Measurements from ENCODE around the gene TIRAP.
A peak's percentile ranks its signal among the peaks of the same experiment; 100 is the strongest.
"Not testable (repeated sequence)": the region's sequence is repeated elsewhere in the genome, so short reads cannot be mapped to it uniquely, and the experiment has no call there.

TIRAP gene, protein sequence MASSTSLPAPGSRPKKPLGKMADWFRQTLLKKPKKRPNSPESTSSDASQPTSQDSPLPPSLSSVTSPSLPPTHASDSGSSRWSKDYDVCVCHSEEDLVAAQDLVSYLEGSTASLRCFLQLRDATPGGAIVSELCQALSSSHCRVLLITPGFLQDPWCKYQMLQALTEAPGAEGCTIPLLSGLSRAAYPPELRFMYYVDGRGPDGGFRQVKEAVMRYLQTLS

DNA sequence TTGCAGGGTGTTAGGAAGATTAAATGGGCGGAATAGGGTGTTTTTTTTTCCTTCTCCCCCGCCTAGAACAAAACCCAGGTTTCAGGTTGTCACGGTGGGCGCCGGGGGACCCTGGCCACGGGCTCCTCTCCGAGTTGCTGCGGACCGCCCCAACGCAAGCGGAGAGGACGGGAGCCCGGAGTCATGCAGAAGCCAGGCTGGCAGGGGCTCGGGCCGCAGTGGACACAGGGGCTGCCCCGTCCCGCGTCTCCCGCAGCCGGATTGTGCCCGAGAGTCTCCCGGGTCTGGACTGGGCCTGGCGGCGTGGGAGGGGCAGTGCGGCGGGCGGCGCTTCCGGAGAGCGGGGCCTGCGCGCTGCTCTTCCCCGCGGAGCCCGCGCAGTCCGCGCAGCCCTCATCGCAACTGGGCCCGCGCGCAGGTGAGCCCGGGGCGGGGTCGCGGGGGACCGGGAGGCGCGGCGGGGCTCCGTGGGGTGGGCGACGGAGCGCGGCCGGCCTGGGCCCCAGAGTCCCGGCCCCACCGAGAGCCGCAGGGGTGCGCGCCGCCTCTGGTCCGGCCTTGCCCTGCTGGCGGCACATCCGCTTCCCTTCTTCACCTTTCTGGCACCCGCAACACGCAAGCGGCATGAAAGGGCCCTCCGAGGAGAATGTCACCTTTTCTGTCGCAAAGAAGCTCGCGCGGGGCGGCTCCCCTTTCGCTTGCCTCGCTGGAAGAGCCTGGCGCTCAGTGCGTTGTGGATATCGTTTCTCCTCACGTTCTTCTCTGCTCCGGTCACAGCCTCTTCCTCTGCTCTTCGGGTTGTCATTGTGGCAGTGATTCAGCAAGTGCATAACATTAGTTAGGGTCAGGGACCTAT, at the start of gene TIRAP:
Gene TIRAP, plus strand, starts transcription at position 358 of the 856 bp plus-strand sequence. CDS start 7,802 bp downstream, outside the sequence.
- DNase-seq (ENCODE audit: low read depth in 4 of 4, low spot score in 1 of 4): peak in 1 of 4 experiments; percentile 43

DNA sequence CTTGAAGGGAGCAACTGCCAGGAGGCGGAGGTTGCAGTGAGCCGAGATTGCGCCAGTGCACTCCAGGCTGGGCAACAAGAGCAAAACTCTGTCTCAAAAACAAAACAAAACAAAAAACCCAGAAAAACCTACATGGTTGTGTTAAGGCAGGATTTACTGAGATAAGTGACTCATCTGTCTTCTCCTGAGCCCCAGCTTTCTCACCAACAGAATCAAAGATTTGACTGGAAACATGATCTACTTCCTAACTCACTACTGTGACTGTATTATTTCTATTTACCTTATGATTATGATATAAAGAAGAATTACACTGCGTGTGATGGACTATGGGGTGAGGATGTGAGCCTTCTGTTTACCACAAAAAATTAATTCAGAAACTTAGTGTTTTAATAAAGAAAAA, 49.5 kb upstream of the TIRAP start:
- DNase-seq (ENCODE audit: low read depth in 4 of 4, low spot score in 1 of 4): no peak

DNA sequence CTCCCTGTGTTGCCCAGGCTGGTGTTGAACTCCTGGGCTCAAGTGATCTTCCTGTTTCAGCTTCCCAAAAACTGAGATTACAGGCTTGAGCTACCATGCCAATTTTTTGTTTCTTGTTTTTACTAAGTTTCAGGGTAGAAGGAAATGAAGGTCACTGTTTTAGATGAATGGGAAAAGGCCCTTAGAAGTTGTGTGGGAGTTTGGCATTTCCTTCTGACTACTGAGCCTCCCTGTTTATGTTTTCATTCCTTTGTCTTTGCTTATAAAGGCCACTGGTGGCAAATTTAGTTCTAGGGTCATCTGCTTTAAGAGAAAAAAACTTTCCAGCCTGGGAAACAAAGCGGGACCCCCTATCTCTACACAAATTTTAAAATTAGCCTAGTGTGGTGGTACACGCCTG, 36.3 kb upstream of the TIRAP start:
- DNase-seq (ENCODE audit: low read depth in 4 of 4, low spot score in 1 of 4): no peak

DNA sequence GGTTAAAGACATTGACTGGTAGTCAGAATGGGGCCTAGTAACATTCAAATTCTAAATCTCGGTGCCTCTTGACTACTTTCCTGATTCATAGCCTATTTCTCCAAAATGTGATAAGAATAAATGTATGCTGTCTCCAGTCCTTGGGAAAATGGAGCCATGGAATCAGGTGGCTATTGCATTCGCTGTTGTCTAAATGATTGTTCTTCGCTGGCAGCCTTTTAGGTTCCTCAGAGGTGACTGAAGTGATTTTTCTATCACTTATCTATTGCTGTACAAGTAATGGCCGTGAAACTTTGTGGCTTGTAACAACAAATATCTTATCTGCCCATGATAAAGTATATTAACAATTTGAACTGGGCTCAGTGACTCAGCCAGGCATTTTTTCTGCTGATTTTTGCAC, 29.6 kb upstream of the TIRAP start:
- DNase-seq (ENCODE audit: low read depth in 4 of 4, low spot score in 1 of 4): no peak

DNA sequence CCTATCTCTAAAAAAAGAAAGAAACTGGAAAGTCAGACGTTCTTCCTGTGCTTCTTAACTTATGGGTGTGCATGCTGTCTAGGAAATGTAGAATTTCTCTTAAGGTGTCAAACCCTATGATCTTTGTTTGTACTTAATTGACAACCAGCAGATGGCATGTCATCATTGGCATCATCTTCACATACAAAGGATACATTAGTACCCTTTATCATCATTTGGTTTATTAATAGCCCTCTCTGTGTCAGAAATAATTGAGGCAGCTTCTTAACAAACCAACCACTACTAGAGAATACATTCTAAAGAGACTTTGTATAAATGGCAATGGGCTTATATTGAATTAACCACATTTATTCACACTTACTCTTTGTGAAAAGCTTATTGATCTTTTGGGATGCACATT, 28.1 kb upstream of the TIRAP start:
- no peak for DNase-seq (ENCODE audit: low read depth in 4 of 4, low spot score in 1 of 4)

DNA sequence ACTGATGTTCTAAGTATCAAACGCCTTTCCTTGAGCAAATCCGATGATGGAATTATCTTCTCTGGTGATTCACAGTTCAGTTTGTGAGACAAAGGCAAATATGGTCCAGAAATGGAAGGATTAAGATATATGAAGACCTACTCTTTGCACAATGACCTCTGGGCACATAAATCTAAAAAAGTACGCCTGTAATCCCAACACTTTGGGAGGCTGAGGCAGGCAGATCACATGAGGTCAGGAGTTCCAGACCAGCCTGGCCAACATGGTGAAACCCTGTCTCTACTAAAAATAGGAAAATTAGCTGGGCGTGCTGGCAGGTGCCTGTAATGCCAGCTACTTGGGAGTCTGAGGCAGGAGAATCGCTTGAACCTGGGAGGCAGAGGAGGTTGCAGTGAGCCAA, 27.4 kb upstream of the TIRAP start:
- not testable (repeated sequence) for DNase-seq (ENCODE audit: low read depth in 4 of 4, low spot score in 1 of 4)

DNA sequence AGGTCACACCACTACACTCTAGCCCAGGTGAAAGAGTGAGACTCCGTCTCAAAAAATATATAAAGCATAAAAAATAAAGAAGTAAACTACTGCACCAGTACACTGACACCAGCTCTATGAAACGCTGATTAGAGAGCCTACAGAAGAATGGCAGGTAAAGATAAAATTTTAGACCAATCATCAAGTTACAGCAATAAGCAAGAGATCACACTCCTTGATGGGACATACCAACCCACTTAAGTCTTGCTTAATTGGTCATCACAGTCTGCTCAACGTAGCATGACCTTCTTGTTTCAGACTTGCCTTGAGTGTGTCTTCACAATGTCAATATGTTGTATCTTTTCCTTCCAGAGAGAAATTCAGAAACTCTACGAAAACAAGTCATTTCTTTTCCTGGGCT, 26.7 kb upstream of the TIRAP start:
- DNase-seq (ENCODE audit: low read depth in 4 of 4, low spot score in 1 of 4): no peak

DNA sequence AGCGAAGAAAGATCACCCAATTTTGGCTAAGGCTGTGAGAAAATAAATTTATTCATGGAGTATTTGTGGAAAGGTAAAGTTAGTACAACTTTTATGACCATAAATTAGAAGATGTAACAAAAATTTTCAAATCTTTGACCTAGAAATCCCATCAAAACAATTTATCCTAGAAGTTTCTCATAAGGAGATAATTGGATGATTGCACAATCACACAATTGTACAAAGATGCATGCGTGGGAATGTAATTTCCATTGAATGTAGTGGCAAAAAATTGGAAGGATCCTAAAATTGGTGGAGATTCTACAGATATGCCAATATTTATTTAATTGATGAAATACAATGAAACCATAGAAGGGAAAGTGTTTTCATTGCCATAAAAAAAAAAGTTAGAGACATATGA, 25.7 kb upstream of the TIRAP start:
- no peak for DNase-seq (ENCODE audit: low read depth in 4 of 4, low spot score in 1 of 4)

DNA sequence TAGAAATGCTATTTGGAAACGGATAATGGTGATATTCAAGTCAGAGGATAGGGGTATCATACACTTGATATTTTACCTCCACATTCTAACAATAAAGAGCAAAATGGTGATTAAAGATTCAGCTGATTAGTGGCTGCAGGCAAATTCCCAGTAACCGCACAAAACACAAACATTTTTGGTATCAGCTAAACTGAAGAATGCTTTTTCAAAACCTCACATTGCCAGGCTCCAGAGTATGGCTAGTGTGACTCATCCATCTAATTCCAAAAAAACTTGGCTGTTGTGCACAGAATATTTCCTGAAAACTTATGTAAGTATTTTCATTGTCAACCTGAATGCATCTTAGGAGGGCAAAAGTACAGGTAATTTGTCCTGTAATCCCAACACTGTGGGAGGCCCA, 25.1 kb upstream of the TIRAP start:
- DNase-seq (ENCODE audit: low read depth in 4 of 4, low spot score in 1 of 4): no peak

DNA sequence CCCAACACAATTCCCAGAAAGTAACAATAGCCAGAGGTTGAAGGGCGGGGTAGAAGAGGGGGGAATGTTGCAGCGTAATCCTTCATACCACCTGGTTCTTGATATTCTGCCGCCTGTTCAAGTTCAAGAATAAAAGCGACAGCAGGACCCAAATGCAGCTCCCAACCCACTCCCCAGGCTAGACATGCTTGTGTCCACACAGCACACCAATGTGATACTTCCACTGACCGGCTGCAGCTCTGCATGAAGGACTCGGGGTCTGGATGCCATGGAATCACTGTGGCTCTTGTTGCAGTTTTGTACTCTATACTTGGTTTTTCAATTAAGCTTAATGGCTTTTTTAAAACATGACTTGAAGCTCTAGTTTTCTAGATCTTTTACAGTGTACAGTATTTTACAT, 20.7 kb upstream of the TIRAP start:
- DNase-seq (ENCODE audit: low read depth in 4 of 4, low spot score in 1 of 4): no peak

DNA sequence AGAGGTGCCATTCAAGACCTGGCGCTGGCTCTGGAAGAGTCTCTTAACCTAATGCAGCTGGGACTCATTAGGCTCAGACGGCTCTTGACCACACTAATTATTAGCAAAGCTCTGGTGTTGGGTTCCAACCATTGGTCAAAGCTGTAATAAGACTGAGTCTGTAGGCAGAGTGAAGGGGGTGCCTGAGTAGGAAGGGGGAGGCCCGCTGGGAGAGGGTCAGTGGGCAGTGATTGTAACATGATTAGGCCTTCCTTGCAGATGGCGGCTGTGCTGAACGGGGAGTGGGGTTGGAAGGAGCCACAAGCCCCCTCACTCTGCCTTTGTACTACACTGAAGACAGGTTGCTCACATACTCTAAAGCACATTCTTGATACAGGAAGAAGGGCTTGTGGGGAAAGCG, 19.4 kb upstream of the TIRAP start:
- DNase-seq (ENCODE audit: low read depth in 4 of 4, low spot score in 1 of 4): no peak

DNA sequence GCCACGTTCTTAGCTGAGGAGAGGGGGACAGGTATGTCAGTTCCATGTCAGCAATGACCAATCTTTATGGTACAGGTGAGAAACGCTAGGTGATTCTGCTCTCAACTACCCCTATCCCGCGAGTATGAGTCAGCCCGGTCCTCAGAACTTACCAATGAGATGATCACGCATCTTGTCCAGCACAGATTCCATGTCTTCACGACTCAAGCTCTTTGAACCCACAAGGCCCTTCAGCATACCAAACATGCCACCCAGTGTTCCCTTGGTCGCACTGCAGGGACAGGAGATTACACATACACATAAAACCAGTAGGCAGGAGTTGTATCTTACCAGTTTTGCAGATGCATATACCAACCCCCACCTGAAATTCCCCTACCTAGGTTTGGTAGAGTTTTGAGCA, 17.1 kb upstream of the TIRAP start:
- DNase-seq (ENCODE audit: low read depth in 4 of 4, low spot score in 1 of 4): no peak

DNA sequence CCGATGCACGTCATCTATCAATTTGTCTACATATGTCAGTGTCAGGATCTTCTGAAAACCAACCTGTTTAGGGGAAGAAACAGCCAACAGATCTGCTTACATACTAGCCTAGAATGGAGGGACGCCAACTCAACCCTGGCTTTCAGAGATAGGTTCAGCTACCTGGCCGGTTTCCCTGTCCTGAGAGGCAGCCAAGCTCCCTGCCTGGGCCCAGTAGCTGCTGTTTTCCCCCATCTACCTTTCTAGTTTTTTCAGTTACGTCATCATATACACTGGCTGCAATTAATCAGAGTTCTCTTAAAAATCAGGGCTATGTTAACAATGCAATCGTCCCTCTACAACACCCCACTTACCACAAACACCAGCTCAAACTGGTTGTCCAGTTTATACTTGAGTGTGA, 15.2 kb upstream of the TIRAP start:
- DNase-seq (ENCODE audit: low read depth in 4 of 4, low spot score in 1 of 4): no peak

DNA sequence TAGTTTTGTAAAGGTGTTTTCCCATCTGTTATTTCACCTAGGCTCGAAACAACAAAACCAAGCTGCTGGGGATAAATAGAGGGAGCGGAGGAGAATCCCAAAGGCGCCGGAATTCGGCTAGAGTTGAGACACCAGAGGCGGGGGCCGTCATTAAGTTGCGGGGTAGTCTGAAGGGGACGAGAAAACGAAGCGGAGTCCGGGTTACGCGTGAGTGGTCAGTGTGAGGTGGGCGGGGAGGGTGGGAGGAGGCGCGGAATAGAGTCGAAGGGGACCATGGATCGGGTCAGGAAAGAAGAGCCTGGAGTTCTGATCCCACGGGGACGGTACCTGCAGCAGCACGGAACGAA, 14.6 kb upstream of the TIRAP start:
- no peak for DNase-seq (ENCODE audit: low read depth in 4 of 4, low spot score in 1 of 4)

DNA sequence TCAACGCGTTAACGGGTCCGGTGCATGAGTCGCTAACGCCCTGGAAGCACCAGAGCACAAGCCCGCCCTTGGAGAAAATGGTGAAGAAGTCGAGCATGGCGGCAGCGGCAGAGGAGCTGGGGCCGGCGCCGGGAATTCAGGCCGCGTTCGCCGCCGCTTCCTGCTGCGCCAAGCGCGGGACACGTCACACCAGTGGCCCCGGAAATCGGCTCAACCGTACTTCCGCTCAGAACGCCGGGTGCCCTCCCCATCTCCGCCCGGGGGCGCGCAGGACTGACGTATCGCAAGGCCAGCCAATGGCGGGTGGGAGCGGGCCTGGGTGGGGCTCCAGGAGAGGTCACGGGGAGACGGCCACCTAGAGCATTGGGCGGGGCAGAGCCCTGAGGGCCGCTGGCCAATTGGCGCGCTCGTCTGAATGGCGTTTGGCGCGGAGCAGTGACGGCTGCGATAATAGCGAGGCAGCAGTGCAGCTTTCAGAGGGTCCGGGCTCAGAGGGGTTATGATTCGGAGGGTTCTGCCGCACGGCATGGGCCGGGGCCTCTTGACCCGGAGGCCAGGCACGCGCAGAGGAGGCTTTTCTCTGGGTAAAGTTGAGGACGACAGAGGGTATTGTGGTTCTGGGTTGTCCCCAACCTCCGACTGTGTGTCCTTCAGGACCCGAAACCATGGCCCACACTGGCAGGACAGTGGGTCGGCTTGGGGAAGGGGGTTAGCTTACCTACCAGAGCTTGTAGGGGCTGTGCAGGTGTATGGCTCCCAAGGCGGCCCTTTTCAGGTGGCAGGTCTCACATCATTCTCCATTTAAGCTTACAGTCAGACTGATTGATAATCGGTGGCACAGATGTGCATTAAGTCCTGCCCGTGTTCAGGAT, 13.9 kb upstream of the TIRAP start, which contains the start of the genes FOXRED1 and SRPRA:
Gene FOXRED1, plus strand, starts transcription at position 447 of the 872 bp plus-strand sequence. Its CDS starts 53 bp downstream, at position 500.
Gene SRPRA, minus strand, starts transcription at position 188 of the 872 bp plus-strand sequence. Its CDS starts 91 bp downstream, at position 97.
- DNase-seq (ENCODE audit: low read depth in 4 of 4, low spot score in 1 of 4): peak; percentile 96 to 100 (median 99)

DNA sequence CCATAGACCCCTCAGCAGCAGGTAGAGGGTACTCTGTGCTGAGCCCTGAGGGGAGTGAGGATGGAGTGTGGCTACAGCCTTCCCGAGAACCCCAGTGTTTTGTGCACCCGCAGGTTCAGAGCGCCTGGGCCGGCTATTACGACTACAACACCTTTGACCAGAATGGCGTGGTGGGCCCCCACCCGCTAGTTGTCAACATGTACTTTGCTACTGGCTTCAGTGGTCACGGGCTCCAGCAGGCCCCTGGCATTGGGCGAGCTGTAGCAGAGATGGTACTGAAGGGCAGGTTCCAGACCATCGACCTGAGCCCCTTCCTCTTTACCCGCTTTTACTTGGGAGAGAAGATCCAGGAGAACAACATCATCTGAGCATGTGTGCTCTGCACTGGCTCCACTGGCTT, 5.6 kb upstream of the TIRAP start:
- no peak for DNase-seq (ENCODE audit: low read depth in 4 of 4, low spot score in 1 of 4)

DNA sequence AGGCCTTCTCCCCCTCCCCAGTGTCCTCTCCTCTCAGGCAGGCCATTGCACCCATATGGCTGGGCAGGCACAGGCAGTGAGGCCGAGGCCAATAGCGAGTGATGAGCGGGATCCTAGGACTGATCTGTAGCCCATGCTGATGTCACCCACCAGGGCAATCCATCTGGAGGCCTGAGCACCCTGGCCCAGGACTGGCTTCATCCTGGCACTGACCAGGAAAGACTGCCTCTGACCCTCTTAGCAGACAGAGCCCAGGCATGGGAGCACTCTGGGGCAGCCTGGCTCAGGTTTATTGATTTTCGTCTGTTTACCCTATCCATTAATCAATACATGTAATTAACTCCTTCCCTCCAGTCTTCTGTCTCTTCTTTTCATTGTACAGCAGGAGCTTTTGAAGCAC, 5.1 kb upstream of the TIRAP start:
- DNase-seq (ENCODE audit: low read depth in 4 of 4, low spot score in 1 of 4): no peak

DNA sequence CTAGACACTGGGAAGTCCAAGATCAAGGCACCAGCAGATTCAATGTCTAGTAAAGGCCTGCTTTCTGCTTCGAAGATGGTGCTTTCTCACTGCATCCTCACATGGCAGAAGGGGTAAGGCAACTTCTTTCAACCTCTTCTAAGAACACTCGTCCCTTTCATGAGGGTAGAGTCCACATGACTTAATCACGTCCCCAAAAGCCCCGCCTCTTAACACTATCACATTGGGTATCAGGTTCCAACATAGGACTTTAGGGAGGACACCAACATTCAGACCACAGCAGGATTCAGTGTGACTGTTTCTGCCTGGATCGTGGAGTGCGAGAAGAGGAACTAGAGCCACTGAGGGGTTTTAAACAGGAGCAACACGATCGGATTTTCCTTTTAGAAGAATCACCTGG, 3.7 kb upstream of the TIRAP start:
- DNase-seq (ENCODE audit: low read depth in 4 of 4, low spot score in 1 of 4): no peak

DNA sequence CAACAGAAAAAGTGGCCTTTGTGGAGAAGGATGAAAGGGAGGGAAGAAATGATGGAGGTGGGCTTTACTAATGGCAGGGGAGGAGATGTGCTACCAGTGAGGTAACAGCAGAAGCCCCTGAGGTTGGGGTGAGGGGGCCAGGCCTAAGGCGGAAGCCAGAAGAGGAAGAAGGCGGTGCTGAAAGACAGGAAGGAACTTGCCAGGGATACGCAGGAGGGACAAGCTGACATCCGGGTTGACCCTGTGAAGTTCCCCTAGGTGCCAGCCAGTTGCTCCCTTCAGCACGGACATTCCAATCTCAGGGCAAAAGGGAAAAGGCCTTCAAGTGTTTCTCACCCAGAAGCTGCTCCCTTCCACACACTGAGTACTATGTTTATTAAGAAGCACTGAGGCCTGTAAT, 2.3 kb upstream of the TIRAP start:
- no peak for DNase-seq (ENCODE audit: low read depth in 4 of 4, low spot score in 1 of 4)

DNA sequence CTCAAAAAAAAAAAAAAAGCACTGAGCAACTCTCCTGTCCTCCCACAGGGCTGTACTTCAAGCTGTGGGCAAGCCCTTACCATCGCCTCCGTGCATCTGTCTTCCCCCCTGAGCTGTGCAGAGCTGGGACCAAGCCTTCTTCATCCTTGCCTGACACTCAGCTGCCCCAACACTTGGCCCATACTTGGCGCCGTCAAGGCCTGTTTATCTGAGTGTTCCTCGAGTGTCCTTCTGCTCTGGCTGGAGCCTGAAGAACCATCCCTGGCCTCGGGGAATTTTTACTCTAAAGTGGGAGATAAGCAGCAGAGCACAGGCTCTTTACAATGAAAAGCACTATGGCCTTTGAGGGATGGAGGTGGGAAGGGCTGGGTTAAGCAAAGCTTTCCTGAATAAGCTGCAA, 1.6 kb upstream of the TIRAP start:
- no peak for DNase-seq (ENCODE audit: low read depth in 4 of 4, low spot score in 1 of 4)

DNA sequence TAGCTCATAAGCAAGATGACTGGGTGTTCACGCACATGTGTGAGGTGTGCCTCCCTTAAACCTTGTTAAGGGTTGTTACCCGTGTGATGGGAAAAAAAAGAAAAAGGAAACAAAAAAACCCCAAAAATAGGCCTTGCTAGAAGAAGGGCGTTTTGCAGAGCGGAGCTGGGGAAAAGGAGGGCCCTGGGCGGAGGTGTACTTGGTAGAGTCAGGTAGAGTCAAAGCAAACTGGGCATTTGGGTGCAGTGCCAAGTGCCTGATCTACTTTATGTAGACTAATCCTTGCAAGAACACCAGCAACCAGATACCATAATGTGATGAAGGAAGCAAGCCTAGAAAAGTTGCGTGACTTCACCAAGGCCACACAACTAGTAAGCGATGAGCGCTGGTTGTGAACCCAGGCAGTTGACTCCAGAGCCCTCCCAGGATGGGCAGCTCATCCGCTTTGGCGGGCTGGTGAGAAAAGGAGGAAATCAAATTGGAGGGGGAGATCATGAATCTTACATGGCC, 1.2 kb upstream of the TIRAP start:
- no peak for DNase-seq (ENCODE audit: low read depth in 4 of 4, low spot score in 1 of 4)
